ENCODE results near the gene RHBDD3.
"Not testable (repeated sequence)": the region's sequence is repeated elsewhere in the genome, so short reads cannot be mapped to it uniquely, and the experiment has no call there.

RHBDD3 gene

GRCh38 chr22:29245626-29246385 lies 22.0 kb downstream of the RHBDD3 start:
- DNase-seq, result no peak

GRCh38 chr22:29244785-29245625 lies 22.8 kb downstream of the RHBDD3 start:
- DNase-seq, result no peak

GRCh38 chr22:29243874-29244446 lies 23.8 kb downstream of the RHBDD3 start:
- no peak for DNase-seq

GRCh38 chr22:29240481-29240880 lies 27.3 kb downstream of the RHBDD3 start:
- DNase-seq, result not testable (repeated sequence)

GRCh38 chr22:29233277-29233877 lies 34.4 kb downstream of the RHBDD3 start:
- DNase-seq, result no peak

GRCh38 chr22:29231971-29232959 lies 35.5 kb downstream of the RHBDD3 start:
- DNase-seq, result peak; percentile 5

GRCh38 chr22:29230972-29231875 lies 36.6 kb downstream of the RHBDD3 start:
- no peak for DNase-seq

GRCh38 chr22:29226351-29226981 lies 41.3 kb downstream of the RHBDD3 start:
- DNase-seq, result no peak

GRCh38 chr22:29225422-29226090 lies 42.2 kb downstream of the RHBDD3 start:
- DNase-seq, result peak; percentile 21

- DNase-seq, result no peak
Observed at GRCh38 chr22:29224859-29225410, 42.8 kb downstream of the RHBDD3 start.

- peak; percentile 4 for DNase-seq
Observed at GRCh38 chr22:29224121-29224858, 43.5 kb downstream of the RHBDD3 start.

- peak; percentile 4 for DNase-seq
Observed at GRCh38 chr22:29219881-29220670, 47.7 kb downstream of the RHBDD3 start.

GRCh38 chr22:29219409-29219782 lies 48.4 kb downstream of the RHBDD3 start:
- not testable (repeated sequence) for DNase-seq

GRCh38 chr22:29218758-29219408 lies 48.9 kb downstream of the RHBDD3 start:
- peak; percentile 10 for DNase-seq

- peak; percentile 11 for DNase-seq
Observed at GRCh38 chr22:29217827-29218757, 49.7 kb downstream of the RHBDD3 start.

All from 8988T (cell line).